Inflammatory macrophage (primary cell): ENCODE measurements around the gene CCDC34.
A peak's percentile ranks its signal among the peaks of the same experiment; 100 is the strongest.
"Not testable (repeated sequence)": the region's sequence is repeated elsewhere in the genome, so short reads cannot be mapped to it uniquely, and the experiment has no call there.

Experiments
- DNase-seq, 2 donors: peaks; one replicate each; pipeline ENCODE4 v3.0.0-alpha.2; 2020 to 2022

Gene CCDC34

DNA sequence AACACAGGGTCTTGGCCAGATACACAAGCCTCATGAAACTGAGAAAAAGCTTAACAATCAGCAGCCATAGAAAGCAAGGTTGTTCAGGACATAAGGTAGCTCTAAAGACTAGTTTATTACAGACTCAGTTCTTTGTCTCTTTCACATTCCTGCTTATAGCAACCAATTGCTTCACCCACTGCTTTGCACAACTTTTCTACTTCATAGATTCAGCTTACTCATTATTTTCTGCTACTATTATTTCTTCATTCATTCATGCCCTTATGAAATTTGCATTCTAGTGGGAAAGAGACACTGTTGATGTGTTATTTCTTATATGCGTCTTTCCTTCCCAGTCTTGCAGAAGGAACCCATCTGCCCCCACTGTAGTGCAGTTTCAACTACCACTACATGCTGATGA lies 4.7 kb downstream of the CCDC34 start:
- DNase-seq = peak; percentile 15 to 75

GRCh38 chr11:27357250-27357649 lies 5.8 kb downstream of the CCDC34 start:
- no peak for DNase-seq

GRCh38 chr11:27356624-27357222 lies 6.3 kb downstream of the CCDC34 start:
- no peak for DNase-seq

- peak in 1 of 2 donors; percentile 50 for DNase-seq
These were observed 7.4 kb downstream of the CCDC34 start for GRCh38 chr11:27355575-27356104.

- no peak for DNase-seq
These were observed 8.6 kb downstream of the CCDC34 start for GRCh38 chr11:27354359-27354965.

DNA sequence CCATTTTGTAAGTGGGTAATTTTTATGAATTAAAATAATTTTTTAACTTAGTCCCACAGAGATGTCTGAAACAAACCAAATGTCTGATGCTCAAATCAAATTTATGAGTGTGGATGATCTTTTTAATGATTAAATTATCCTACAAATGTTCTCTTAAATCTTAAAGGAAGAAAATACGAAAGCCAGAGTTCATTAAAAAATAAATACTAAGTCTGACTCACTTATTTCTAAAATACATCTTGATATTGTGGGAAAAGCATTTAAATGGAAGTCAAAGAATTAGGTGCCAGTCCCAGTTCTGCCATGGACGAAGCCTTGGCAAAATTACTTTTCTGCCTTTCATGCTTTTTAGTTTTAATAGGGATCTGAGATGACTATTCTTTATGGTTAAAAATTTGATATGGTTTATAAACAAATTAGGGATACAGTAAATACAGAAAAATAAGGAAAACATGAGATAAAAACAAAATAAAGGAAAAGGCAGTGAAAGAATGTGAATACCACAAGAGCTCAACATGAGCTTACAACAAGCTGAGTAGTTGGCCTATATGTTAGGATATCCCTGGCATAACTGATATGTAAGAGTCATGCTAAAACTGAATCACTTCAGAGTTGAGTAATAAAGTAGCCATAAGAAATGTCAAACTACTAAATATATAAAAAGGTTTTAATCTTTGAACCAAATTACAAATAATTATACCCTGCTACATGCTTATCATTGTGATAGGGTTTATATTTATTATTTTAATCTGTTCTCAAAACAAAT lies 9.2 kb downstream of the CCDC34 start:
- DNase-seq = no peak

DNA sequence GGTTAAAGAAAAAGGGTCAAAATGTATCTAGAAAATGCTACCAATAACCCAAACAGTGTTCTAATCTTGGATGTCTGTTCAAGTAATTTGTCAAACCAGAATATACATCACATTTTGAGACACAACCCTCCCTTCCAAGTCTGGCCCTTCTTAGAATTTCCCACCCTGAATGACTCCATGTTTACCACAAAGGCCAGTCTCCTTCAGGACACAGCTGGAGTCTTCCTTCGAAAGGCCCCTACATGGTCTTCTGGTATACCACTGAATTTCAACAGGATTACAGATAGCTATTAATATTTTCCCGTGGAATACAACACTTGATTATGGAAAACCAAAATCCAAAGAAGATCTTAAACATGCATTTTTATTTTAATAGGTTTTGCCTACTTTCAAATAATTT lies 10.2 kb downstream of the CCDC34 start:
- DNase-seq = no peak

DNA sequence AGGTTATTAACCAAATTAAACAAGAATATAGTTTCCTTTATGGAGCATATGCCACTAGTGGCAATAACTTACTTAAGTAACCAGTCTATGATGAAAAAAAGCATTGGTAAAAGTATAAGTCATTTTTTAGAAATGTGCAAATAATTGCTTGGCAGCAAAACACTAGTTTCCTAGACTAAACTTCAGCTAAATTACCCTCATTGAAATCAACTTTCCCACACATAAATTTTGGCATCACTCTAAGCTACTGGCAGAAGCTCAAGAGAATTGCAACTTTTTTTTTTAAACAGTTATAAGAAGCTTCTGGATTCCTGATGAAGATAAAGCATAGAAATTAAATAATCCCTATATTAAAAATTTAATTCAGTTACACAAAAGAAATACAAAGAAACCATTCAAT lies 12.5 kb downstream of the CCDC34 start:
- DNase-seq = no peak

DNA sequence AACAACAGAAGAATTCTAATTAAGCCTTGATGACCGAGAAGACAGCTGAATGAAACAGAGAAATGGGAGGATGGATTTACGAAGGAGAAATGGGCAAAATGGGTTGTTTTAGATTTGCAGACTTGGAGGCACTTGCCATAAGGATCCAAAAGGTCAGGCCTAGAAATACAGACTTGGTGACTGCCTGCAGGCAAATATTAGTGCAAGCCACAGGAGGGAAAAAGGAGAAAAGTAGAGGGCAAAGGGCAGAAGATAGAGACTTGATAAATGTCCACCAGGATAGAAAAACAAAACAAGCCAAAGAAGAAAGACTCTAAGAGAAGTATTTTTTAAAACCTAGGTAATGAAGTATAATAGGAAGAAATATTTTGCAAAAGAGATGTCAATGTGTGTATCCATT lies 13.1 kb downstream of the CCDC34 start:
- no peak for DNase-seq

GRCh38 chr11:27348340-27348873 lies 14.6 kb downstream of the CCDC34 start:
- DNase-seq = no peak

DNA sequence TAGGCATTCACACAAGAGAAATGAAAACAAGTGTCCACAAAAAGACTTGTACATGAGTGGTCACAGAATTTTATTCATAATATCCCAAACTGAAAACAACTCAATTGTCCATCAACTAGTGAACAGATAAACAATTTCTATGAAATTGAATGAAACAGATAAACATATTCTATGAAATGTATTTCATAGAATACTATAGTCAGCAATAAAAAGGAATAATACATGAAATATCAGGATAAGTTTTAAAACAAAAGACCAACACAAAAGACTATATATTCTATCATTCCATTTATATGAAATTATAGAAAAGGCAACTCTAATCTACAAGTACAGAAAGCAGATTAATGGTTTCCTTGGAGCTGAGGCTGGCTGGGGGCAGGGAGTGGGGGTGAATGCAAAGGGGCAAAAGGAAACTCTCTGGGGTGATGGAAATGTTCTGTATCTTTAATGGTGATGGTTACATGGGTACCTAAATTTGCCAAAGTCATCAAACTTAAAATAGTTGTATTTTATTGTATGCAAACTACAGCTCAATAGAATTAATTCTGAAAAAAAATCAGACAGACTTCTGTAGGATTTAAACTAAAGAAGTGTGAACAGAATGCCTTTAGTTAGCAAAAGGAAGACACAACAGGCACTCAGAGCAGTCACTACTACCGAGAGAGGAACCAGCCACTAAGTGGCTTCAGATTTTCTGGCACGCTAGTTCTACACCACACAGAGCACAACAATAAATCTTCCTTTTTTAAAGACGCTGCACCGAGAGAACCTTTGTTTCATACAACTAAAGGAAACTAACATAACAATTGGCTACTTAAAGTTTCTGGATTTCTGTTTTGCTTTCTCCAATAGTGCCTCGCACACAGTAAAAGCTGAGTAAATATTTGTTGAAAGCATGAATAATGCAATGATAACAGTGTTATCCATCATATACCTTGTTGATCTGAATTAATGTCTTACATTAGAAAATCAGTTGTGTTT lies 15.4 kb downstream of the CCDC34 start:
- DNase-seq = no peak

- no peak for DNase-seq
These were observed 23.1 kb downstream of the CCDC34 start for GRCh38 chr11:27339941-27340340.

GRCh38 chr11:27334764-27335163 lies 28.3 kb downstream of the CCDC34 start:
- DNase-seq = not testable (repeated sequence)

DNA sequence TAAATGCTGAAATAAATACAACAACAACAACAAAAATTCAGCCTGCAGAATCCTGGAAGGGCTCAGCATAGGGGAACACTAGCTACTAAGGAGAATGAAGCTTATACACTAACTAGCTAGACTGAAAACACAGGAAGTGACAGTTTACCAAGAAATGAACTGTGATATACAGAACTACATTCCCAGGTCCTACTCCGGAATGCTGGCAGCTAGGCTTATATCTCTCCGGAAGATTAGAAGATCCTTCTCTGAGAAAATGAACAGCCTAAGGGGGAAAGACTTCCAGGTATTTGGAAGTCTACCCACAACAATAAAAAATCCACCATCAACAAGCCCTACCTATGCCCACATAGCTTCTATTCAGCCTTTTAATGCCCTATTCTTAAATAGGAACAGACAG lies 31.0 kb downstream of the CCDC34 start:
- DNase-seq = no peak

GRCh38 chr11:27330633-27331270 lies 32.3 kb downstream of the CCDC34 start:
- DNase-seq = no peak

DNA sequence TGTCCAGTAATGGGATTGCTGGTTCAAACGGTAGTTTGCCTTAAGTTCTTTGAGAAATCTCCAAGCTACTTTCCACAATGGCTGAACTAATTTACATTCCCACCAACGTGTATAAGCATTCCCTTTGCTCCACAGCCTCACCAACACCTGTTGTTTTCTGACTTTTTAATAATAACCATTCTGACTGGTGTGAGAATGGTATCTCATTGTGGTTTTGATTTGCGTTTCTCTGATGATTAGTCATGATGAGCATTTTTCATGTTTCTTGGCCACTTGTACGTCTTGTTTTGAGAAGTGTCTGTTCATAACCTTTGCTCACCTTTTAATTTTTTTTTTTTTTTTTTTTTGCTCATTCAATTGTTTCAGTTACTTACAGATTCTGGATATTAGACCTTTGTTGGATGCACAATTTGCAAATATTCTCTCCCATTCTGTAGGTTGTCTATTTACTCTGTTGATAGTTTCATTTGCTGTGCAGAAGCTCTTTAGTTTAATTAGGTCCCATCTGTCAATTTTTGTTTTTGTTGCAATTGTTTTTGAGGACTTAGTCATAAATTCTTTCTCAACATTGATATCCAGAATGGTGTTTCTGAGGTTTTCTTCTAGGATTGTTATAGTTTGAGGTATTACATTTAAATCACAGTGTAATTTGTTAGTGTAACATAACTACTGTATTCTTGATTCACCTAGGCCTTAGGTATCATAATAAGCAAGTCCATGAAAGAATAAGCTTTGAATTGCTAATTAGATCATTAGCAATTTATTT lies 33.0 kb downstream of the CCDC34 start:
- no peak for DNase-seq

- DNase-seq = no peak
These were observed 34.4 kb downstream of the CCDC34 start for GRCh38 chr11:27328614-27329013.

DNA sequence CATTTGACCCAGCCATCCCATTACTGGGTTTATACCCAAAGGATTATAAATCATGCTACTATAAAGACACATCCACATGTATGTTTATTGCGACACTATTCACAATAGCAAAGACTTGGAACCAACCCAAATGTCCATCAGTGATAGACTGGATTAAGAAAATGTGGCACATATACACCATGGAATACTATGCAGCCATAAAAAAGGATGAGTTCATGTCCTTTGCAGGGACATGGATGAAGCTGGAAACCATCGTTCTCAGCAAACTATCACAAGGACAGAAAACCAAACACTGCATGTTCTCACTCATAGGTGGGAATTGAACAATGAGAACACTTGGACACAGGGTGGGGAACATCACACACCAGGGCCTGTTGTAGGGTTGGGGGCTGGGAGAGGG lies 36.0 kb downstream of the CCDC34 start:
- not testable (repeated sequence) for DNase-seq

DNA sequence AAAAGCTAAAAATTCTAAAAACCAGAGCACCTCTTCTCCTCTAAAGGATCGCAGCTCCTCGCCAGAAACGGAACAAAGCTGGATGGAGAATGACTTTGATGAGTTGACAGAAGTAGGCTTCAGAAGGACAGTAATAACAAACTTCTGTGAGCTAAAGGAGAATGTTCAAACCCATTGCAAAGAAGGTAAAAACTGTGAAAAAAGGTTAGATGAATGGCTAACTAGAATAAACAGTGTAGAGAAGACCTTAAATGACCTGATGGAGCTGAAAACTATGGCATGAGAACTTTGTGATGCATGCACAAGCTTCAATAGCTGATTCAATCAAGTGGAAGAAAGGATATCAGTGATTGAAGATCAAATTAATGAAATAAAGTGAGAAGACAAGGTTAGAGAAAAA lies 40.8 kb downstream of the CCDC34 start:
- not testable (repeated sequence) for DNase-seq

DNA sequence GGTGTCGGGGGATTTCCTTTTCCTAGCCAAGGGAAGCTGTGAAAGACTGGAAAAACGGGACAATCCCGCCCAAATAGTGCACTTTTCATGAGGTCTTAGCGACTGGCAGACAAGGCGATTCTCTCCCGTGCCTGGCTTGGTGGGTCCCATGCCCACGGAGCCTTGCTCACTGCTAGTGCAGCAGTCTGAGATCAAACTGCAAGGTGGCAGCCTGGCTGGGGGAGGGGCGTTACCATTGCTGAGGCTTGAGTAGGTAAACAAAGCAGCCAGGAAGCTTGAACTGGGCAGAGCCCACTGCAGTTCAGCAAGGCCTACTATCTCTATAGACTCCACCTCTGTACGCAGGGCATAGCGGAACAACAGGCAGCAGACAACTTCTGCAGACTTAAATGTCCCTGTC lies 41.7 kb downstream of the CCDC34 start:
- not testable (repeated sequence) for DNase-seq

DNA sequence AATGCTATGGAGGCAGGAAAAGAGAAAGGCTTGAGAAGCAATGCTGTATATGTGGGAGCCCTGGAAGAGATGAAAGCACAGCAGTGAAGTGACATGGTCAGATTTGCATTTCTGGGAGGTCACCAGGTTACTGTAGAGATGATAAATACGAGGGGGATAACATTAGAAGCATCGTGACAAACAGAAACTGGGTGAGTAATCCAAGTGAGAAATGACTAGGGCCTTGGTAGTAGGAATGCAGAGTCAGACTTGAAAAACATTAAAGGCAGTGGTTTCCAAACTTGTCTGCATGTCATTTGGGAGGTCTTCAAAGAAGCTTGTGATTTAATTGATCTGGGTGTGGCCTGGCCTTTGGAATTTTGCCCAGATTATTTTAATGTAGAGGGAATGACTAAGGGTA lies 43.9 kb downstream of the CCDC34 start:
- DNase-seq = no peak
